CD4-positive, alpha-beta memory T cell (primary cell): ENCODE data around the gene QKI. TPM values are rescaled to one million over a fixed set of nuclear protein-coding genes. Genes with fewer than 3 reads are reported as not detected.

Experiments used
- CTCF ChIA-PET: fragments of 350-600 bp; sonication (Branson Sonifier 250); formaldehyde crosslinking; loops from one replicate; lab custom pipeline; 2021; ENCODE audit warnings: inconsistent platforms; ENCODE audit not compliant: partially characterized antibody; lab: Charles Lee
- POLR2A ChIA-PET: fragments of 350-600 bp; sonication (Branson Sonifier 250); formaldehyde crosslinking; loops from one replicate; lab custom pipeline; 2021; ENCODE audit not compliant: partially characterized antibody; lab: Charles Lee
- DNase-seq, 5 donors: peaks; one replicate each; pipeline versions ENCODE4 v3.0.0 to v3.0.0-alpha.2; 2020 to 2022; ENCODE audit warnings: mixed read lengths in 1 of 5
- H3K27ac ChIP-seq: one replicate; pipeline ENCODE4 v1.7.0; 2013; ENCODE audit warnings: low read depth, low read length
- H3K27me3 ChIP-seq: 2 replicates; pipeline ENCODE4 v1.7.0; 2013; ENCODE audit warnings: mild to moderate bottlenecking, low read length, moderate library complexity; ENCODE audit not compliant: insufficient read depth
- H3K36me3 ChIP-seq: 2 replicates; pipeline ENCODE4 v1.7.0; 2013; ENCODE audit warnings: mild to moderate bottlenecking, low read length, moderate library complexity; ENCODE audit not compliant: insufficient read depth
- H3K4me1 ChIP-seq: 2 replicates; pipeline ENCODE4 v1.7.0; 2013; ENCODE audit warnings: mild to moderate bottlenecking, low read length, moderate library complexity; ENCODE audit not compliant: insufficient read depth
- H3K4me3 ChIP-seq, 2 donors: one replicate each; pipeline ENCODE4 v1.7.0; 2013; ENCODE audit warnings: low read length in 2 of 2, mild to moderate bottlenecking in 1 of 2
- H3K9me3 ChIP-seq, 2 donors: one replicate each; pipeline ENCODE4 v1.7.0; 2013; ENCODE audit warnings: low read length in 2 of 2, control low read depth in 1 of 2; ENCODE audit not compliant: control insufficient read depth in 1 of 2
- H3K27ac Mint-ChIP-seq, 7 donors: one replicate each; pipeline ENCODE4 v1.8.0; 2020 to 2021; ENCODE audit warnings: mixed read lengths in 7 of 7, mild to moderate bottlenecking in 6 of 7, inconsistent platforms in 3 of 7, moderate library complexity in 3 of 7
- H3K27me3 Mint-ChIP-seq, 2 donors: one replicate each; pipeline ENCODE4 v1.8.0; 2020 to 2021; ENCODE audit warnings: mixed read lengths in 2 of 2
- H3K36me3 Mint-ChIP-seq, 2 donors: one replicate each; pipeline ENCODE4 v1.8.0; 2020 to 2021; ENCODE audit warnings: mixed read lengths in 2 of 2, inconsistent platforms in 1 of 2, mild to moderate bottlenecking in 1 of 2
- H3K4me1 Mint-ChIP-seq, 4 donors: one replicate each; pipeline ENCODE4 v1.8.0; 2020 to 2021; ENCODE audit warnings: mixed read lengths in 4 of 4, mild to moderate bottlenecking in 1 of 4
- H3K4me3 Mint-ChIP-seq, 8 donors: one replicate each; pipeline ENCODE4 v1.8.0; 2020 to 2021; ENCODE audit warnings: mixed read lengths in 8 of 8, mild to moderate bottlenecking in 7 of 8, moderate library complexity in 6 of 8, inconsistent platforms in 3 of 8
- H3K9me3 Mint-ChIP-seq, 8 donors: one replicate each; pipeline ENCODE4 v1.8.0; 2020 to 2021; ENCODE audit warnings: mixed read lengths in 8 of 8, mild to moderate bottlenecking in 5 of 8, inconsistent platforms in 3 of 8, moderate library complexity in 1 of 8
- intact Hi-C: fragments of 100-400 bp; cut with micrococcal nuclease; formaldehyde crosslinking; loops from one replicate; pipeline ENCODE4 v1.15.1; 2023
- polyA plus RNA-seq, 2 donors: library from polyadenylated mRNA; unstranded; fragments of 300-500 nt; fragmentation: Illumina TruSeq; gene quantifications; one replicate each; pipeline ENCODE4 v1.2.3, GENCODE V29; 2021
- total RNA-seq, 2 experiments: library from RNA; stranded (reverse); gene quantifications; one replicate each; pipeline ENCODE4 v1.2.3, GENCODE V29; 2021

Gene QKI
- total and polyA plus RNA-seq, 4 experiments from 2014 or later = 7.7 to 66.4 (median 46.3) TPM

GRCh38 chr6:163405412-163406309, 8.9 kb upstream of the QKI start:
- Mint-ChIP-seq H3K27ac (peak overlapping the region; percentile 51 to 96 (median 95)), H3K27me3 (peaks cover 0 to 1% of the 10 kb centered on the region in 2 donors), H3K36me3 (no peaks in the 10 kb centered on the region), H3K4me3 (peak overlapping the region; percentile 82 to 95 (median 88)), H3K4me1 (peaks cover 7 to 17% (median 13%) of the 10 kb centered on the region in 4 donors), H3K9me3 (no peaks in the 10 kb centered on the region)
- DNase-seq = peak in 1 of 5 donors; percentile 18
- Histone ChIP-seq H3K27me3 (no peaks in the 10 kb centered on the region), H3K27ac (peak overlapping the region; percentile 16), H3K4me1 (peaks cover 3% of the 10 kb centered on the region), H3K4me3 (peak overlapping the region in 1 of 2 donors; percentile 21), H3K9me3 (no peaks in the 10 kb centered on the region), H3K36me3 (no peaks in the 10 kb centered on the region)
- CTCF ChIA-PET = interaction anchor here (1.4 to 2.0 kb wide), 3 partner anchors 10 to 24 kb away, joined by 3 to 10 read pairs (median 3); no protein-coding TSS in a partner anchor
- POLR2A ChIA-PET = interaction anchor here (1.1 to 1.5 kb wide), 2 partner anchors 10 to 12 kb away, joined by 3 to 4 read pairs; no protein-coding TSS in a partner anchor
- intact Hi-C loops = no loop called here

GRCh38 chr6:163406366-163406765, 8.2 kb upstream of the QKI start:
- Mint-ChIP-seq H3K4me3 (peak overlapping the region; percentile 82 to 95 (median 88)), H3K27me3 (peaks cover 0 to 2% of the 10 kb centered on the region in 2 donors), H3K27ac (peak overlapping the region in 5 of 7 donors; percentile 51 to 96 (median 96)), H3K4me1 (peaks cover 7 to 20% (median 13%) of the 10 kb centered on the region in 4 donors), H3K9me3 (no peaks in the 10 kb centered on the region), H3K36me3 (no peaks in the 10 kb centered on the region)
- ChIA-PET CTCF (interaction anchor here (2.0 kb wide), 1 partner anchor 9 kb away, joined by 10 read pairs; no protein-coding TSS in a partner anchor), POLR2A (interaction anchor here (1.1 to 1.5 kb wide), 2 partner anchors 9 to 11 kb away, joined by 3 to 4 read pairs; no protein-coding TSS in a partner anchor)
- peak overlapping the region in 1 of 2 donors; percentile 21 for H3K4me3 ChIP-seq
- H3K36me3 ChIP-seq = no peaks in the 10 kb centered on the region
- no peak for DNase-seq
- H3K27me3 ChIP-seq = no peaks in the 10 kb centered on the region
- H3K4me1 ChIP-seq = peaks cover 3% of the 10 kb centered on the region
- H3K27ac ChIP-seq = peak overlapping the region; percentile 16
- no peaks in the 10 kb centered on the region for H3K9me3 ChIP-seq
- intact Hi-C loops = no loop called here

- CTCF ChIA-PET = interaction anchor here (2.0 kb wide), 1 partner anchor 9 kb away, joined by 10 read pairs; no protein-coding TSS in a partner anchor
Measured at GRCh38 chr6:163406830-163407229, 7.7 kb upstream of the QKI start.

GRCh38 chr6:163408352-163408991, 6.0 kb upstream of the QKI start:
- H3K36me3 Mint-ChIP-seq = no peaks in the 10 kb centered on the region
- Histone ChIP-seq H3K9me3 (no peaks in the 10 kb centered on the region), H3K36me3 (no peaks in the 10 kb centered on the region), H3K4me1 (peaks cover 15% of the 10 kb centered on the region), H3K27me3 (no peaks in the 10 kb centered on the region), H3K27ac (no peak overlapping the region), H3K4me3 (no peak overlapping the region)
- no peak overlapping the region for H3K4me3 Mint-ChIP-seq
- CTCF ChIA-PET = no interaction called here
- POLR2A ChIA-PET = no interaction called here
- intact Hi-C loops = no loop called here
- H3K4me1 Mint-ChIP-seq = peaks cover 12 to 33% (median 24%) of the 10 kb centered on the region in 4 donors
- H3K27me3 Mint-ChIP-seq = peaks cover 0 to 2% of the 10 kb centered on the region in 2 donors
- no peaks in the 10 kb centered on the region for H3K9me3 Mint-ChIP-seq
- no peak overlapping the region for H3K27ac Mint-ChIP-seq
- no peak for DNase-seq

More at GRCh38 chr6:163406830-163407229, 7.7 kb upstream of the QKI start:
- Histone ChIP-seq H3K27ac (no peak overlapping the region), H3K4me3 (no peak overlapping the region), H3K36me3 (no peaks in the 10 kb centered on the region), H3K9me3 (no peaks in the 10 kb centered on the region), H3K4me1 (peaks cover 3% of the 10 kb centered on the region), H3K27me3 (no peaks in the 10 kb centered on the region)
- Mint-ChIP-seq H3K27ac (peak overlapping the region in 2 of 7 donors; percentile 24 to 96), H3K9me3 (no peaks in the 10 kb centered on the region), H3K4me1 (peaks cover 7 to 21% (median 13%) of the 10 kb centered on the region in 4 donors), H3K4me3 (peak overlapping the region in 2 of 8 donors; percentile 16 to 91), H3K36me3 (no peaks in the 10 kb centered on the region), H3K27me3 (peaks cover 0 to 2% of the 10 kb centered on the region in 2 donors)
- DNase-seq = no peak
- intact Hi-C loops = no loop called here
- POLR2A ChIA-PET = interaction anchor here (1.5 kb wide), 1 partner anchor 9 kb away, joined by 4 read pairs; no protein-coding TSS in a partner anchor

GRCh38 chr6:163409712-163410111, 4.8 kb upstream of the QKI start:
- Histone ChIP-seq H3K9me3 (no peaks in the 10 kb centered on the region), H3K4me3 (no peak overlapping the region), H3K4me1 (peaks cover 15% of the 10 kb centered on the region), H3K27me3 (no peaks in the 10 kb centered on the region), H3K36me3 (no peaks in the 10 kb centered on the region), H3K27ac (no peak overlapping the region)
- Mint-ChIP-seq H3K9me3 (no peaks in the 10 kb centered on the region), H3K27me3 (peaks cover 0 to 2% of the 10 kb centered on the region in 2 donors), H3K27ac (peak overlapping the region in 2 of 7 donors; percentile 29 to 39), H3K36me3 (no peaks in the 10 kb centered on the region), H3K4me1 (peaks cover 12 to 33% (median 24%) of the 10 kb centered on the region in 4 donors), H3K4me3 (no peak overlapping the region)
- CTCF ChIA-PET = no interaction called here
- intact Hi-C loops = loop anchor here (5.0 kb wide), 1 partner anchor 237 kb away; no protein-coding TSS in a partner anchor
- no peak for DNase-seq
- POLR2A ChIA-PET = no interaction called here

GRCh38 chr6:163412341-163412740, 2.2 kb upstream of the QKI start:
- Histone ChIP-seq H3K27ac (peak overlapping the region; percentile 81), H3K9me3 (no peaks in the 10 kb centered on the region), H3K36me3 (no peaks in the 10 kb centered on the region), H3K27me3 (no peaks in the 10 kb centered on the region), H3K4me3 (no peak overlapping the region), H3K4me1 (peaks cover 18% of the 10 kb centered on the region)
- Mint-ChIP-seq H3K4me3 (peak overlapping the region in 7 of 8 donors; percentile 40 to 91 (median 85)), H3K4me1 (peaks cover 8 to 31% (median 19%) of the 10 kb centered on the region in 4 donors), H3K36me3 (peaks cover 0 to 11% of the 10 kb centered on the region in 2 donors), H3K27ac (peak overlapping the region in 4 of 7 donors; percentile 57 to 93 (median 85)), H3K9me3 (no peaks in the 10 kb centered on the region), H3K27me3 (peaks cover 0 to 2% of the 10 kb centered on the region in 2 donors)
- DNase-seq = no peak
- ChIA-PET POLR2A (no interaction called here), CTCF (interaction anchor here (1.2 kb wide), 1 partner anchor 11 kb away, joined by 4 read pairs; no protein-coding TSS in a partner anchor)
- intact Hi-C loops = loop anchor here (5.0 kb wide), 1 partner anchor 240 kb away; no protein-coding TSS in a partner anchor
